ENCODE data around the gene PER3.
A peak's percentile ranks its signal among the peaks of the same experiment; 100 is the strongest.

Gene PER3

DNA sequence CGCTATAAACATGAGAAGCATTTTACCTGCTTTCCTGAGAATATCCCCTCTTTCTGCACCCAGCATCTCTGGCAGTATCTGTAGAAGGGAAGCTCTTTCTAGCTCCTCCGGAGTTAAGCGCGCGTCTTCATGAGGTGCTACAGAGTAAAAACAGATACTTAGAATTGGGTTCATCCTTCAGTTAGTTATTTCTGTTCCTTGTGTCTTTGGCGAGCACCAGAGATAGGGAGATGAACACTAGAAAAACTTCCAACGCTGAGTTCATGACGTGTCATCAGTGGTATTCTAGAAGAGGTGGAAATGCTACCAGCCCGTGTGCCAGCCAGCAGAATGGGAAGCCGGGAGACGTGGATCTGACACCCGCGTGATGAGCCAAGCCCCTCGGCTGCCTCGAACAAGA lies 66.7 kb downstream of the PER3 start:
- no peak for DNase-seq (ENCODE audit: low read depth, low spot score)
- no peak overlapping the region for H3K4me3 ChIP-seq (ENCODE audit: low read depth, low read length)
- in situ Hi-C loops (cut with HindIII; ENCODE audit: low sequenced_read_pairs), result no loop called here
- TF ChIP-seq, protein P1, sequence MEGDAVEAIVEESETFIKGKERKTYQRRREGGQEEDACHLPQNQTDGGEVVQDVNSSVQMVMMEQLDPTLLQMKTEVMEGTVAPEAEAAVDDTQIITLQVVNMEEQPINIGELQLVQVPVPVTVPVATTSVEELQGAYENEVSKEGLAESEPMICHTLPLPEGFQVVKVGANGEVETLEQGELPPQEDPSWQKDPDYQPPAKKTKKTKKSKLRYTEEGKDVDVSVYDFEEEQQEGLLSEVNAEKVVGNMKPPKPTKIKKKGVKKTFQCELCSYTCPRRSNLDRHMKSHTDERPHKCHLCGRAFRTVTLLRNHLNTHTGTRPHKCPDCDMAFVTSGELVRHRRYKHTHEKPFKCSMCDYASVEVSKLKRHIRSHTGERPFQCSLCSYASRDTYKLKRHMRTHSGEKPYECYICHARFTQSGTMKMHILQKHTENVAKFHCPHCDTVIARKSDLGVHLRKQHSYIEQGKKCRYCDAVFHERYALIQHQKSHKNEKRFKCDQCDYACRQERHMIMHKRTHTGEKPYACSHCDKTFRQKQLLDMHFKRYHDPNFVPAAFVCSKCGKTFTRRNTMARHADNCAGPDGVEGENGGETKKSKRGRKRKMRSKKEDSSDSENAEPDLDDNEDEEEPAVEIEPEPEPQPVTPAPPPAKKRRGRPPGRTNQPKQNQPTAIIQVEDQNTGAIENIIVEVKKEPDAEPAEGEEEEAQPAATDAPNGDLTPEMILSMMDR (IDR thresholded peaks at IDR 0.05; ENCODE audit: low read depth, low read length), result no peak

DNA sequence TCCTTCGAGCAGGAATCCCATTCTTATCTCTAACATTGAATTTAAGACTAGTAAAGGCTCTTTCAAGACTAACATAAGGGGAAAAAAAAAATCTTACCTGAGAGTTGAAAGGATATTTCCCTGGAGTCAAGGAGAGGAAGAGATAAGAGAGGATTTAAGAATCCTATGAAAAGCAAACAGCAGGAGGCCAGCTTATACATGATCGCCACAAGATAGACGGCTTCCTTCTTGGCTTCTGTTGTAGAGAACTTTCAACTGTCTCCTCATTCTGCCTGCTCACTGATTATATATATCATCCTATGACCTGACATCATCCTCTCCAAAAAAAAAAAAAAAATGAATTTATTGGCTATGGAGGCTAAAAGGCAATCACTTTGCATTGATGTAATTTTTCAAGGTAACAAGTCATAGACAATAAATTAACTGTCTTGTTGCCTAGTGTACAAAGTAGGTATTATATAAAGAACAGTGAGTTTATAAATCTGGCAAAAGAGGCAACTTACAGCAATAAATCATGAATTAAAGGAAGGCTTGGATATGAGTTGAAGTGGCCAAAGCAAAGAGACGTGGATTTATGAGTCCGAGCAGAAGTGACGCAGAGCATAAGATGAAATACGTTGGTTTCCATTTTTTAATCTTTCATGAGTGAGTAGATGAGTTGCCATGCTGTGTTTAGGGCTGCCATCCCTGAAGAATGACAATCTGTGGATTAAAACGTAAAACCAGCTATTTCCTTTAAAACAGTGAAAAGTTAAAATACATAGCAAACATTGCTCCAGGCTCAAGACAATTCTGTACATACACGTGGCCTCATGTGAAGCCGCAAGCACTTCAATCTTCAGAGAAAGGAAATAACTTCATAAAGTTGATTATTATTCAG lies 69.0 kb downstream of the PER3 start, which contains the start of gene UTS2:
Gene UTS2 (minus strand): TSS at position 262 of the 880 bp plus-strand sequence. CDS start 62 bp downstream, at position 200.
- in situ Hi-C loops (cut with HindIII; ENCODE audit: low sequenced_read_pairs), result no loop called here
- TF ChIP-seq, protein P1 (IDR thresholded peaks at IDR 0.05; ENCODE audit: low read depth, low read length), result no peak
- H3K4me3 ChIP-seq (ENCODE audit: low read depth, low read length), result no peak within 1 kb of the TSS
- DNase-seq (ENCODE audit: low read depth, low spot score), result no peak

DNA sequence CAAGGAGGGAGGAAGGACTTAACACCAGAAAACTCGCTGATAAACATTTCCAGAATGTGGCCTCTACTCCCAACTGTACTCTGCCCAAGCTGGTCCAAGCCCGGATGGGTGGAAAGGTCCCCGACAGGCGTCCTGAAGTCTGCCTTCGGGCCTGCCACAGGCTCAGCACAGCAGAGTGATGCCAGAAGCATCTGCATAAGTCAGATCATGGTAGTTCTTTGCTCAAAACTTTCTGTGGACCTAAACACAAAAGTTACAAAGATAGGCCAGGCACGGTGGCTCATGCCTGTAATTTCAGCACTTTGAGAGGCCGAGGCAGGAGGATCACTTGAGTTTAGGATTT lies 69.6 kb downstream of the PER3 start:
- H3K4me3 ChIP-seq (ENCODE audit: low read depth, low read length), result no peak overlapping the region
- in situ Hi-C loops (cut with HindIII; ENCODE audit: low sequenced_read_pairs), result no loop called here
- DNase-seq (ENCODE audit: low read depth, low spot score), result no peak
- TF ChIP-seq, protein P1 (IDR thresholded peaks at IDR 0.05; ENCODE audit: low read depth, low read length), result no peak

DNA sequence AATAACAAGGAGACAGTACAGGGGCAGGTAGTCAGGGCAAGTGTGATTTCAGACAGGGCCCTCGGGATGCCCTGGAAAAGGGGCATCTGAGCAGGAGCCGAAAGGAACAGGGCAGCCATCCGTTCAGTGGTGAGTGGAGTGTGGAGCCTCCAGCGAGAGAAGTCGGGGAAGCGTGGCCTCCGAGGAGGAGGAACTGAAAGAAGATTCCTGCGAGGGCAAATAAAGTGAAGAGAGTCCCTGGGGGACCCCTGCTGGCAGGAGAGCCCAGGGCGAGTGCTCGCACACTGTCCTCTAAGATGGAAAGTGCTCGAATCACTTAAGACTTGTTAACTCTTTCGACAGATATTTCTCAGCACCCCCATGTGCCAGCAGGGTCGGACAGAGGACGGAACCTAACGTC lies 72.3 kb downstream of the PER3 start:
- no peak overlapping the region for H3K4me3 ChIP-seq (ENCODE audit: low read depth, low read length)
- TF ChIP-seq, protein P1 (IDR thresholded peaks at IDR 0.05; ENCODE audit: low read depth, low read length), result peak; percentile 17
- in situ Hi-C loops (cut with HindIII; ENCODE audit: low sequenced_read_pairs), result no loop called here
- no peak for DNase-seq (ENCODE audit: low read depth, low spot score)

DNA sequence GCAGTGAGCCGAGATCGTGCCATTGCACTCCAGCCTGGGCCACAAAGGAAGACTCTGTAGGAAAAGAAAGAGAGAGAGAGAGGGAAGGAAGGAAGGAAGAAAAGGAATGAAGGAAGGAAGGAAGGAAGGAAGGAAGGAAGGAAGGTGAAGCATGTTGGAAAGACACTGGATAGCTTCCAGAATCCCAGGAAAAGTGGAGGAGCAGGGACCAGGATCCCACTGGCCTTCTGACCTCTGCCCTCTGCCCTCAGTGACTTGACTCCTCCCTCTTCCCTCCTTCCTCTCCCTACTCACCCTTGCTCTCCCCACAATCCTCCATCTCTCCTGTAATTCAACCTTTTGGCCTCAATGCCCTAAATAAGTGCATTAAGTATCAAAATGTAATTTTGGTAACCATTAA lies 72.9 kb downstream of the PER3 start:
- TF ChIP-seq, protein P1 (IDR thresholded peaks at IDR 0.05; ENCODE audit: low read depth, low read length), result no peak
- in situ Hi-C loops (cut with HindIII; ENCODE audit: low sequenced_read_pairs), result no loop called here
- no peak overlapping the region for H3K4me3 ChIP-seq (ENCODE audit: low read depth, low read length)
- DNase-seq (ENCODE audit: low read depth, low spot score), result no peak

DNA sequence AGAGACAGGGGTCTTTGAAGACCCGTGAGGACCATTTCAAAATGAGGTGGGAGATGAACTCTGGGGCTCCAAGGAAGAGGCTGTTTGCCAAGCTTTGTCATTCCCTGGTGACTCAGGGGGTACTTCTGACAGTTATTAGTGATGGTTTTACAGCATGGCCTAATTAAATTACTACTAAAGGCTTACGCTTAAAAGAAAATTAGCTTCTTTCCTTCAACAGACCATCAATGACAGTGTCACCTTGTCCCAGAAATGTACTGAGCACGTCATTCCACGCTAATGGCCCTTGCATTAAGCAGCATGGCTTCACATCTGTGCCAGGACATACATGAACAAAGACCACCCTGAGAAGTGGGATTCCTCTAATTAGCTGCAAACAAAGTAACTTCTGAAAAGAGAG lies 73.9 kb downstream of the PER3 start:
- in situ Hi-C loops (cut with HindIII; ENCODE audit: low sequenced_read_pairs), result no loop called here
- DNase-seq (ENCODE audit: low read depth, low spot score), result no peak
- no peak overlapping the region for H3K4me3 ChIP-seq (ENCODE audit: low read depth, low read length)
- TF ChIP-seq, protein P1 (IDR thresholded peaks at IDR 0.05; ENCODE audit: low read depth, low read length), result no peak
